ENCODE data around the gene RAB35.

RAB35 gene

DNA sequence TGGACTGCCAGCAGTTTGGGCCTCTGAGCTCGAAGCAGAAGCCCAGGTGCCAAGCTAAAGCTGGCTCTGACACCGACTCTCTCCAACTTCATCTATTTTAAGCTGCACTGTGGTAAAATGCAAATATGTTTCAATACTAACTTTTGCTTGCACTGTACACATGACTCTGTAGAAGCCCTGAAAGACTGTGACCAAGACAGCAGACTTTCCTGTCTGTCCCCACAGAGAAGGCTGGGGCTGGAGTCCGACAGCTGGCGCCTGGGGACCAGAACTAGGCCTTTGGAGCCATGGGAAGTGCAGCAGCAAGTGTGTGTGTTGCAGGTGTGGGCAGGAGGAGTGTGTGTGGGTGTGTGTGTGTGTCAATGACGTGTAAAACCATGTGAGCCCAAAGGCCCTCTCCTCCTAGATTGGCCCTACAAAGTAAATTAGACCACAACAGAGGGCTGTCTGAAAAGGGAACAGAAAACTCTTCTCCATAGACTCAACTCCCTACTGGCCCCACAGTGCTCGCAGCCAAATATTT is 16.4 kb upstream of the RAB35 start:
- peak overlapping the region; percentile 55 for H3K9ac ChIP-seq (ENCODE audit: low read length)
- no peaks in the 10 kb centered on the region for H4K20me1 ChIP-seq (ENCODE audit: insufficient read depth, low read length)
- no peaks in the 10 kb centered on the region for H3K27me3 ChIP-seq (ENCODE audit: insufficient read depth, low read length)
- peaks cover 89% of the 10 kb centered on the region for H3K36me3 ChIP-seq (ENCODE audit: insufficient read depth, low read length)
- no peaks in the 10 kb centered on the region for H3K79me2 ChIP-seq (ENCODE audit: insufficient read depth, low read length)
- H3K4me1 ChIP-seq (ENCODE audit: insufficient read depth, low read length, severe bottlenecking) = peaks cover 35% of the 10 kb centered on the region
- H3K27ac ChIP-seq (ENCODE audit: low read depth, low read length, poor library complexity, severe bottlenecking) = peak overlapping the region; percentile 96
- TF ChIP-seq EZH2 (IDR thresholded peaks at IDR 0.05; ENCODE audit: borderline replicate concordance, low read length) = no peak
- TF ChIP-seq, protein P1, sequence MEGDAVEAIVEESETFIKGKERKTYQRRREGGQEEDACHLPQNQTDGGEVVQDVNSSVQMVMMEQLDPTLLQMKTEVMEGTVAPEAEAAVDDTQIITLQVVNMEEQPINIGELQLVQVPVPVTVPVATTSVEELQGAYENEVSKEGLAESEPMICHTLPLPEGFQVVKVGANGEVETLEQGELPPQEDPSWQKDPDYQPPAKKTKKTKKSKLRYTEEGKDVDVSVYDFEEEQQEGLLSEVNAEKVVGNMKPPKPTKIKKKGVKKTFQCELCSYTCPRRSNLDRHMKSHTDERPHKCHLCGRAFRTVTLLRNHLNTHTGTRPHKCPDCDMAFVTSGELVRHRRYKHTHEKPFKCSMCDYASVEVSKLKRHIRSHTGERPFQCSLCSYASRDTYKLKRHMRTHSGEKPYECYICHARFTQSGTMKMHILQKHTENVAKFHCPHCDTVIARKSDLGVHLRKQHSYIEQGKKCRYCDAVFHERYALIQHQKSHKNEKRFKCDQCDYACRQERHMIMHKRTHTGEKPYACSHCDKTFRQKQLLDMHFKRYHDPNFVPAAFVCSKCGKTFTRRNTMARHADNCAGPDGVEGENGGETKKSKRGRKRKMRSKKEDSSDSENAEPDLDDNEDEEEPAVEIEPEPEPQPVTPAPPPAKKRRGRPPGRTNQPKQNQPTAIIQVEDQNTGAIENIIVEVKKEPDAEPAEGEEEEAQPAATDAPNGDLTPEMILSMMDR (IDR thresholded peaks at IDR 0.05; ENCODE audit: low read length) = no peak
- H3K9me2 ChIP-seq (ENCODE audit: low read depth, low read length) = no peaks in the 10 kb centered on the region
- H2AFZ ChIP-seq (ENCODE audit: low read length) = no peak overlapping the region
- H3K4me2 ChIP-seq (ENCODE audit: low read length) = peak overlapping the region; percentile 60
- no peaks in the 10 kb centered on the region for H3K9me3 ChIP-seq (ENCODE audit: low read length)
- peak overlapping the region; percentile 8 for H3K4me3 ChIP-seq (ENCODE audit: low read depth, low read length, poor library complexity, severe bottlenecking)
- no peaks in the 10 kb centered on the region for H3F3A ChIP-seq (ENCODE audit: insufficient read depth, low read length)

DNA sequence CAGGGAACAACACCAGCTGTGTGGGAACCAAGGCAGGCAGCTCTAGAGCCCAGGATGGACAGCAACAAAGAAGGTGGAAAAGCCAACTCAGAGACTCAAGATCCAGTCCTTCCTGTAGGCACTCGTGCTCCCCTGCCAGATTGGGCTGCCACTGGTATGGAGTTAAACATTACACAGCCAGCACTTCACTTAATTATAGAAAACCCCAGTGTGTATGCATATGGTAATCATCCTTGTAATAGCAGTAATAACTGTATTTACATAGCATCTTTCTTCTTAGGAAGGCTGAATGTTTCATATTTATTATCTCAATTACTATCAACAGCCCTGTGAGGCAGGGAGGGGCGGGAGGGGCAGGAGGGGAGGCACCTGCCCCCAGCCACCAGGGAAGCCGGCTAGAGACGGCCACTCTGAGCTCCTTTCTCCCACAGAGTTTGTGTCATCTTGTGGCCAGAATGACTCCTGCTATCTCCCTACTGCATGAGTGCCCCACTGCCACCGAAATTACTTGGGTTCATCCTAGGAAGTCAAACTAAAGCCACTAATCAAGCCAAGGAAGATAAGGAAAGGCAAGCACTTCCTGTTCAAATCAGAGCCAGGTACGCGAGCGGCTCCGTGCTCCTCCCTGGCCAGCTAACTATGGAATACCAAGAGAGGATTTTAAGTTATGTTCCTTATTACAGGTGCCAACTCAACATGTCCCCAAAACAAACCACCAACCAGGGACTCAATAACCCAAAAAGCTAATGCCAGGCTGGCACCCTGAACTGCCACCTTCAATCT is 15.7 kb upstream of the RAB35 start:
- H3K9me2 ChIP-seq (ENCODE audit: low read depth, low read length) = no peaks in the 10 kb centered on the region
- H3K79me2 ChIP-seq (ENCODE audit: insufficient read depth, low read length) = no peaks in the 10 kb centered on the region
- no peak overlapping the region for H2AFZ ChIP-seq (ENCODE audit: low read length)
- no peaks in the 10 kb centered on the region for H4K20me1 ChIP-seq (ENCODE audit: insufficient read depth, low read length)
- H3K4me2 ChIP-seq (ENCODE audit: low read length) = peak overlapping the region; percentile 60; the same call in 1 of the 2 replicates
- H3K36me3 ChIP-seq (ENCODE audit: insufficient read depth, low read length) = peaks cover 89% of the 10 kb centered on the region
- H3K27ac ChIP-seq (ENCODE audit: low read depth, low read length, poor library complexity, severe bottlenecking) = peak overlapping the region; percentile 96
- H3K9ac ChIP-seq (ENCODE audit: low read length) = peak overlapping the region; percentile 55
- no peaks in the 10 kb centered on the region for H3F3A ChIP-seq (ENCODE audit: insufficient read depth, low read length)
- TF ChIP-seq EZH2 (IDR thresholded peaks at IDR 0.05; ENCODE audit: borderline replicate concordance, low read length) = no peak
- TF ChIP-seq, protein P1 (IDR thresholded peaks at IDR 0.05; ENCODE audit: low read length) = no peak
- H3K4me1 ChIP-seq (ENCODE audit: insufficient read depth, low read length, severe bottlenecking) = peaks cover 35% of the 10 kb centered on the region
- H3K9me3 ChIP-seq (ENCODE audit: low read length) = no peaks in the 10 kb centered on the region
- peak overlapping the region; percentile 15 for H3K4me3 ChIP-seq (ENCODE audit: low read depth, low read length, poor library complexity, severe bottlenecking)
- H3K27me3 ChIP-seq (ENCODE audit: insufficient read depth, low read length) = no peaks in the 10 kb centered on the region

DNA sequence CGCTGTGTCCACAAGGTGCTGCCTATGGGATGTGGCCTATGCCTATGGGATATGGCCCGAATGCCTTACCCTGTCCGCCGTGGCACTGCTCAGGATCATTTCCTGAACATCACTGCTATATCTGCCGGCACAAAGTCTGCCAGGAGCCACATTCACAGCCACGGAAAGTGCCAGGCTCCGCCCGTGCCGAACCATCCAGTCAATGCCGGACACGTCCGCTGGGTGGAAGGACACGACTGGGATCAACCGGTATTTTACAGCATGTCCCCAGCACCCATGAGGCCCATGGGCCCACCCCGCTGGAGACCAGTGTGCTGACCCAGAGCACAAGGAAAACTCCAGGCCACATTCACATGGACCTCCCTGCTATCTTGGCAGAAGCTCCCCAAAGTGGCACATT is 14.6 kb upstream of the RAB35 start:
- no peaks in the 10 kb centered on the region for H3K9me2 ChIP-seq (ENCODE audit: low read depth, low read length)
- H3K27ac ChIP-seq (ENCODE audit: low read depth, low read length, poor library complexity, severe bottlenecking) = peak overlapping the region; percentile 96
- H3F3A ChIP-seq (ENCODE audit: insufficient read depth, low read length) = no peaks in the 10 kb centered on the region
- H3K4me3 ChIP-seq (ENCODE audit: low read depth, low read length, poor library complexity, severe bottlenecking) = no peak overlapping the region
- H2AFZ ChIP-seq (ENCODE audit: low read length) = no peak overlapping the region
- no peaks in the 10 kb centered on the region for H3K27me3 ChIP-seq (ENCODE audit: insufficient read depth, low read length)
- H3K79me2 ChIP-seq (ENCODE audit: insufficient read depth, low read length) = no peaks in the 10 kb centered on the region
- peaks cover 89% of the 10 kb centered on the region for H3K36me3 ChIP-seq (ENCODE audit: insufficient read depth, low read length)
- no peak for TF ChIP-seq EZH2 (IDR thresholded peaks at IDR 0.05; ENCODE audit: borderline replicate concordance, low read length)
- TF ChIP-seq, protein P1 (IDR thresholded peaks at IDR 0.05; ENCODE audit: low read length) = no peak
- no peaks in the 10 kb centered on the region for H3K9me3 ChIP-seq (ENCODE audit: low read length)
- H3K4me2 ChIP-seq (ENCODE audit: low read length) = no peak overlapping the region
- H3K4me1 ChIP-seq (ENCODE audit: insufficient read depth, low read length, severe bottlenecking) = peaks cover 35% of the 10 kb centered on the region
- no peak overlapping the region for H3K9ac ChIP-seq (ENCODE audit: low read length)
- H4K20me1 ChIP-seq (ENCODE audit: insufficient read depth, low read length) = no peaks in the 10 kb centered on the region

Data from OCI-LY1 (cell line).